Measurements from ENCODE around the gene MAP3K19.

- TF ChIP-seq CTCF (optimal IDR thresholded peaks at IDR 0.05 in 1 of 3, IDR thresholded peaks at IDR 0.05 in 1 of 3, conservative IDR thresholded peaks at IDR 0.05 in 1 of 3; ENCODE audit: extremely low read depth in 1 of 3, insufficient read depth in 2 of 3, low read length in 3 of 3) (peak; percentile 46 to 52 (median 50)), EZH2 (IDR thresholded peaks at IDR 0.05; ENCODE audit: low read length) (no peak)
Measured at GRCh38 chr2:135043345-135043744, 3.9 kb downstream of the MAP3K19 start.
